ENCODE data around the gene GPD1L. TPM values are rescaled to one million over a fixed set of nuclear protein-coding genes. Genes with fewer than 3 reads are reported as not detected.

GPD1L gene
- total and polyA plus RNA-seq, 2 of the 4 experiments (the other 2 are of a cell fraction), result 3.9 to 7.9 TPM

DNA sequence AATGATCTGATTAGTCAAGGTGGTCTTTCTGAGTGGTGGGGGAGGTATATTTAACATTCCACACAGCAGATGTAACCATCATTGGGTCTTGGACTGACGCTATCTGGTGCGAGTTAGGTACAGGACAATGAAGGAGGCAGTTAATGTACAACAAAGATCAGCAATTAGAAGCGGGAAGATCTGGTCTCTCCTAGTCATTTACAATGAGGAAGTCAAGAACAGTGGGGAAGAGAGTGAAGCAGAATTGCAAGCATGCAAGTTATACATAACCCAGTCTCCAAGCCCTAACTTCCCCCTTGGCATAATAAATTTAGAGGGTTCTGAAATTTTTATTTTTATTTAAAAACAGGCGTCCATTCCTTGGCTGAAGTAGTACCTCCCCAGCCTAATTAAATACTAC is 14.1 kb downstream of the GPD1L start:
- Histone ChIP-seq H4K91ac (ENCODE audit: insufficient read depth, low read depth, low read length) (no peak overlapping the region), H4K8ac (ENCODE audit: low read depth in 2 of 2, low read length in 2 of 2) (no peak overlapping the region), H3K18ac (ENCODE audit: low read depth, low read length) (no peak overlapping the region), H3K36me3 (ENCODE audit: control insufficient read depth, insufficient read depth, low read length) (no peaks in the 10 kb centered on the region), H2BK5ac (ENCODE audit: low read depth, low read length, poor library complexity, severe bottlenecking) (no peak overlapping the region), H3K4ac (ENCODE audit: low read depth, low read length) (no peak overlapping the region), H2BK20ac (ENCODE audit: low read depth, low read length) (no peak overlapping the region), H2AK9ac (replicated peaks; ENCODE audit: low read depth, low read length, poor library complexity) (no peak overlapping the region), H3K27ac (ENCODE audit: insufficient read depth, low read length) (no peak overlapping the region), H3K79me1 (ENCODE audit: low read depth in 1 of 2, low read length in 2 of 2) (no peaks in the 10 kb centered on the region), H3K9ac (ENCODE audit: low read depth, low read length) (no peak overlapping the region), H3K14ac (replicated peaks; ENCODE audit: low read depth, low read length) (no peak overlapping the region), H3K23ac (ENCODE audit: low read depth, low read length) (no peak overlapping the region), H2BK15ac (ENCODE audit: low read depth, low read length) (no peak overlapping the region), H3K9me3 (ENCODE audit: control insufficient read depth, insufficient read depth, low read length) (no peaks in the 10 kb centered on the region), H3K4me1 (ENCODE audit: control insufficient read depth, insufficient read depth, low read length) (no peaks in the 10 kb centered on the region), H3K9me1 (ENCODE audit: insufficient read depth, low read length) (no peaks in the 10 kb centered on the region), H2AK5ac (ENCODE audit: low read depth, low read length) (no peak overlapping the region), H4K5ac (ENCODE audit: low read depth, low read length) (no peak overlapping the region), H3K56ac (ENCODE audit: extremely low read depth, insufficient read depth, low read length) (no peak overlapping the region), H4K20me1 (ENCODE audit: insufficient read depth, low read length) (no peaks in the 10 kb centered on the region), H2BK120ac (ENCODE audit: low read depth, low read length) (no peak overlapping the region), H3K4me2 (ENCODE audit: low read depth, low read length) (no peak overlapping the region), H3K4me3 (ENCODE audit: insufficient read depth, low read depth, low read length) (no peak overlapping the region), H3K27me3 (ENCODE audit: control insufficient read depth, insufficient read depth, low read length) (no peaks in the 10 kb centered on the region), H2AFZ (replicated peaks; ENCODE audit: low read length, poor library complexity) (no peak overlapping the region)
- ChIA-PET POLR2A (ENCODE audit: unreplicated experiment) (no interaction called here), CTCF (no interaction called here)
- BruUV-seq (replicated peaks), result no TSS peak
- dilution Hi-C loops (cut with HindIII; ENCODE audit: low sequenced_read_pairs, unreplicated experiment) (no loop called here), intact Hi-C loops (cut with micrococcal nuclease) (no loop called here), in situ Hi-C loops (cut with MboI; ENCODE audit: low sequenced_read_pairs) (no loop called here)
- TF ChIP-seq SMC3 (IDR thresholded peaks at IDR 0.05; ENCODE audit: low read depth, low read length), result no peak
- TF ChIP-seq MAFK (IDR thresholded peaks at IDR 0.05; ENCODE audit: low read depth, low read length), result no peak
- no peak for TF ChIP-seq CEBPB (IDR thresholded peaks at IDR 0.05; ENCODE audit: low read depth, low read length)
- TF ChIP-seq NFE2L2 (IDR thresholded peaks at IDR 0.05; ENCODE audit: low read depth, low read length), result no peak
- no peak for TF ChIP-seq BHLHE40 (IDR thresholded peaks at IDR 0.05; ENCODE audit: low read depth, low read length)
- TF ChIP-seq ELK1 (IDR thresholded peaks at IDR 0.05; ENCODE audit: borderline replicate concordance, low read depth, low read length), result no peak
- no peak for TF ChIP-seq RAD21 (IDR thresholded peaks at IDR 0.05; ENCODE audit: low read length)
- TF ChIP-seq, protein P1, sequence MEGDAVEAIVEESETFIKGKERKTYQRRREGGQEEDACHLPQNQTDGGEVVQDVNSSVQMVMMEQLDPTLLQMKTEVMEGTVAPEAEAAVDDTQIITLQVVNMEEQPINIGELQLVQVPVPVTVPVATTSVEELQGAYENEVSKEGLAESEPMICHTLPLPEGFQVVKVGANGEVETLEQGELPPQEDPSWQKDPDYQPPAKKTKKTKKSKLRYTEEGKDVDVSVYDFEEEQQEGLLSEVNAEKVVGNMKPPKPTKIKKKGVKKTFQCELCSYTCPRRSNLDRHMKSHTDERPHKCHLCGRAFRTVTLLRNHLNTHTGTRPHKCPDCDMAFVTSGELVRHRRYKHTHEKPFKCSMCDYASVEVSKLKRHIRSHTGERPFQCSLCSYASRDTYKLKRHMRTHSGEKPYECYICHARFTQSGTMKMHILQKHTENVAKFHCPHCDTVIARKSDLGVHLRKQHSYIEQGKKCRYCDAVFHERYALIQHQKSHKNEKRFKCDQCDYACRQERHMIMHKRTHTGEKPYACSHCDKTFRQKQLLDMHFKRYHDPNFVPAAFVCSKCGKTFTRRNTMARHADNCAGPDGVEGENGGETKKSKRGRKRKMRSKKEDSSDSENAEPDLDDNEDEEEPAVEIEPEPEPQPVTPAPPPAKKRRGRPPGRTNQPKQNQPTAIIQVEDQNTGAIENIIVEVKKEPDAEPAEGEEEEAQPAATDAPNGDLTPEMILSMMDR (conservative IDR thresholded peaks at IDR 0.05; ENCODE audit: low read depth, low read length), result no peak
- TF ChIP-seq RCOR1 (IDR thresholded peaks at IDR 0.05; ENCODE audit: insufficient replicate concordance, low read length), result no peak
- TF ChIP-seq MXI1 (IDR thresholded peaks at IDR 0.05; ENCODE audit: borderline replicate concordance, low read depth, low read length), result no peak
- no peak for TF ChIP-seq POLR2A (IDR thresholded peaks at IDR 0.05; ENCODE audit: low read depth, low read length)
- no peak for TF ChIP-seq RFX5 (IDR thresholded peaks at IDR 0.05; ENCODE audit: low read depth, low read length)
- TF ChIP-seq FOS (IDR thresholded peaks at IDR 0.05; ENCODE audit: low read depth, low read length), result no peak
- DNase-seq (no peak), ATAC-seq (ENCODE audit: low read depth) (no peak)
- no CpG with 5 or more reads among the region's 4 CpGs for WGBS, 2 experiments (ENCODE audit: extremely low coverage in 2 of 2, insufficient read length in 1 of 2)
